ENCODE measurements around the gene HLF. TPM values are rescaled to one million over a fixed set of nuclear protein-coding genes. Genes with fewer than 3 reads are reported as not detected.

HLF gene
- total RNA-seq, 1 experiment from 2014 or later, result 0.13 TPM

DNA sequence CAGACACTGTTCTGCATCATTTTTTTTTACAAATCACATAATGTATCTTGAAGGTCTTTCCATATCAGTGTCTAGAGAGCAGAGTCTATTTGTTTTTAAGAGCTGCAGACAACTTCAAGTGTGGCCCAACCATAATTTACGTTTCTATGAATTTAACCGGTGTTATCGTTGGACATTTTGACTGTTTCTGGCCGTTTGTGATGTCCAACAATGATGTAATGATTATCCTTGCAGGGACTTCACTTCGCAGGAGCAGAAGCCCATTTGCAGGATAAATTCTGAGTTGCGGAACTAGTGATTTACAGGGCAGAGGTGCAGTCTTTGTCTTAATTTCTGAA, 26.9 kb upstream of the HLF start:
- peak overlapping the region; percentile 59 to 77 for H3K4me3 ChIP-seq (ENCODE audit: low read depth in 2 of 2, low read length in 2 of 2)
- H3K27ac ChIP-seq (ENCODE audit: low read length), result peak overlapping the region; percentile 52; the same call in 1 of the 2 replicates
- peaks cover 15% of the 10 kb centered on the region for H3K27me3 ChIP-seq (ENCODE audit: control insufficient read depth, insufficient read depth, low read length)
- H3K4me1 ChIP-seq (ENCODE audit: control insufficient read depth, insufficient read depth, low read length), result 0 out of 2 replicates have a peak, but pooled peaks cover 5% of the 10 kb centered on the region
- CTCF ChIA-PET, result interaction anchor here (0.5 to 1.1 kb wide), 5 partner anchors 72 to 470 kb away, joined by 3 to 9 read pairs (median 6); no protein-coding TSS in a partner anchor
- BruUV-seq (replicated peaks), result no TSS peak
- no peaks in the 10 kb centered on the region for H3K36me3 ChIP-seq (ENCODE audit: control insufficient read depth, insufficient read depth, low read length)
- no peak for TF ChIP-seq TCF7L2 (IDR thresholded peaks at IDR 0.05; ENCODE audit: low read depth, low read length)
- TF ChIP-seq POLR2AphosphoS5 (IDR thresholded peaks at IDR 0.05; ENCODE audit: low read depth, low read length), result no peak
- no peak for TF ChIP-seq SIN3A (IDR thresholded peaks at IDR 0.05; ENCODE audit: borderline replicate concordance, insufficient read depth, low read depth, low read length)
- TF ChIP-seq, protein P1, sequence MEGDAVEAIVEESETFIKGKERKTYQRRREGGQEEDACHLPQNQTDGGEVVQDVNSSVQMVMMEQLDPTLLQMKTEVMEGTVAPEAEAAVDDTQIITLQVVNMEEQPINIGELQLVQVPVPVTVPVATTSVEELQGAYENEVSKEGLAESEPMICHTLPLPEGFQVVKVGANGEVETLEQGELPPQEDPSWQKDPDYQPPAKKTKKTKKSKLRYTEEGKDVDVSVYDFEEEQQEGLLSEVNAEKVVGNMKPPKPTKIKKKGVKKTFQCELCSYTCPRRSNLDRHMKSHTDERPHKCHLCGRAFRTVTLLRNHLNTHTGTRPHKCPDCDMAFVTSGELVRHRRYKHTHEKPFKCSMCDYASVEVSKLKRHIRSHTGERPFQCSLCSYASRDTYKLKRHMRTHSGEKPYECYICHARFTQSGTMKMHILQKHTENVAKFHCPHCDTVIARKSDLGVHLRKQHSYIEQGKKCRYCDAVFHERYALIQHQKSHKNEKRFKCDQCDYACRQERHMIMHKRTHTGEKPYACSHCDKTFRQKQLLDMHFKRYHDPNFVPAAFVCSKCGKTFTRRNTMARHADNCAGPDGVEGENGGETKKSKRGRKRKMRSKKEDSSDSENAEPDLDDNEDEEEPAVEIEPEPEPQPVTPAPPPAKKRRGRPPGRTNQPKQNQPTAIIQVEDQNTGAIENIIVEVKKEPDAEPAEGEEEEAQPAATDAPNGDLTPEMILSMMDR (IDR thresholded peaks at IDR 0.05), result no peak
- TF ChIP-seq REST (IDR thresholded peaks at IDR 0.05; ENCODE audit: insufficient read depth in 1 of 2, low read depth in 2 of 2, low read length in 1 of 2), result no peak
- intact Hi-C loops (cut with micrococcal nuclease; ENCODE audit: unreplicated experiment) (loop anchor here (1.0 kb wide), 1 partner anchor 26 kb away; the partner anchor contains the start of gene HLF), in situ Hi-C loops (cut with HindIII; ENCODE audit: low pct_unique_long_range_greater_than_20kb, low sequenced_read_pairs) (no loop called here)
- no peak for DNase-seq (ENCODE audit: low read depth, low spot score)
- POLR2A ChIA-PET, result no interaction called here
- ATAC-seq, result no peak
- H3K9me3 ChIP-seq (ENCODE audit: control insufficient read depth, insufficient read depth, low read depth, low read length), result no peaks in the 10 kb centered on the region

DNA sequence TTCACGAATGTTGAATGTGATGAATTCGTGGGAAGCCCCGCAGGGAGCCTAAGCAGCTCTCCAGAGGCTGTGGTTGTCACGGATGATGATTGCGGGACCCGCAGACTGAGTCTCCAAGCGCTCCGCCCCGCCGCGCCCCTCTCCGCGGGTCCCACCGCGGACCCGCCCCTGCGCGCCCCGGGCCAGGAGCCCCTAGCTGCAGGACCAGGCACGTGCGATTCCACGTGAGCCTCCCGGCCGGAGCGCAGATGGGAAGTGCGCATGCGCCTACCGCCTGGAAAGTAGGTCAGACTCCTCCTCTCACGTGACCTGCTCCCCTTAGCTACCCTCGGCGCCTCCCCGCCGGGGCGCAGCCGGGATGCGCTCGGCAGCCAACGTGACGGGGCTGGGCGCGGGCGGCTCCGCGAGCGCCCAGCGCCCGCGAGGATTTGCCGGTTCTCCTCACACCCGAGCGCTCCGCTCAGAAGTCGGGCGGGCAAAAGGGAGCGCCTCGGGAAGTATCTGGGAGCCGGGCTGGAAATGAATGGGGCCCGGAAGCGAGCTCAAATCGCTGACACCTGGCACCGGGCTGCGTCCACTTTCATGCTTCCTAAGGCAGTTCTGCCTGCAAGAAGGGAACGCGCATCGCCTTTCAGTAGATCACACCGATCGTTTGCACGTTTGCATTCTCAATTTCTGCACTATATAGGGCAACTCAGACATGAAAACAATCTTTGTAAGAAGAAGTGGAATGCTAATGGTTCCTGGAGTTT, 26.4 kb upstream of the HLF start:
- 0 out of 2 replicates have a peak, but pooled peaks cover 5% of the 10 kb centered on the region for H3K4me1 ChIP-seq (ENCODE audit: control insufficient read depth, insufficient read depth, low read length)
- BruUV-seq (replicated peaks), result no TSS peak
- POLR2A ChIA-PET, result no interaction called here
- no peak for TF ChIP-seq SIN3A (IDR thresholded peaks at IDR 0.05; ENCODE audit: borderline replicate concordance, insufficient read depth, low read depth, low read length)
- TF ChIP-seq, protein P1 (IDR thresholded peaks at IDR 0.05), result no peak
- TF ChIP-seq TCF7L2 (IDR thresholded peaks at IDR 0.05; ENCODE audit: low read depth, low read length), result 0 out of 2 replicates have a peak, but pooled peaks have one; percentile 45
- peak; percentile 30; the same call in 1 of the 2 replicates for TF ChIP-seq POLR2AphosphoS5 (IDR thresholded peaks at IDR 0.05; ENCODE audit: low read depth, low read length)
- TF ChIP-seq REST (IDR thresholded peaks at IDR 0.05; ENCODE audit: insufficient read depth in 1 of 2, low read depth in 2 of 2, low read length in 1 of 2), result no peak
- no peaks in the 10 kb centered on the region for H3K36me3 ChIP-seq (ENCODE audit: control insufficient read depth, insufficient read depth, low read length)
- CTCF ChIA-PET, result interaction anchor here (0.5 to 1.1 kb wide), 5 partner anchors 71 to 470 kb away, joined by 3 to 9 read pairs (median 6); no protein-coding TSS in a partner anchor
- H3K27me3 ChIP-seq (ENCODE audit: control insufficient read depth, insufficient read depth, low read length), result peaks cover 15% of the 10 kb centered on the region
- H3K27ac ChIP-seq (ENCODE audit: low read length), result peak overlapping the region; percentile 52; the same call in 1 of the 2 replicates
- in situ Hi-C loops (cut with HindIII; ENCODE audit: low pct_unique_long_range_greater_than_20kb, low sequenced_read_pairs) (no loop called here), intact Hi-C loops (cut with micrococcal nuclease; ENCODE audit: unreplicated experiment) (loop anchor here (1.0 kb wide), 1 partner anchor 26 kb away; the partner anchor contains the start of gene HLF)
- peak; percentile 98 for ATAC-seq
- H3K9me3 ChIP-seq (ENCODE audit: control insufficient read depth, insufficient read depth, low read depth, low read length), result no peaks in the 10 kb centered on the region
- peak; percentile 47 for DNase-seq (ENCODE audit: low read depth, low spot score)
- H3K4me3 ChIP-seq (ENCODE audit: low read depth in 2 of 2, low read length in 2 of 2), result peak overlapping the region; percentile 59 to 77

Measured in Panc1 (cell line).